Loucy (cell line): Measurements from ENCODE around the gene HOXB7.
A peak's percentile ranks its signal among the peaks of the same experiment; 100 is the strongest.

ENCODE experiments used
- H2AFZ ChIP-seq: fragments of 200-600 bp; sonication (generic); 2 replicates; pipeline ENCODE4 v1.6.0; 2016; ENCODE audit warnings: antibody characterized with exemption, mild to moderate bottlenecking, low read length, moderate library complexity
- H3F3A ChIP-seq: fragments of 200-600 bp; 2 replicates; pipeline ENCODE4 v1.6.0; 2016; ENCODE audit warnings: antibody characterized with exemption, low read depth, mild to moderate bottlenecking
- H3K27me3 ChIP-seq: fragments of 200-600 bp; sonication (generic); 2 replicates; pipeline ENCODE4 v1.6.1; 2014; ENCODE audit warnings: low read length, mild to moderate bottlenecking; ENCODE audit not compliant: insufficient read depth, poor library complexity, severe bottlenecking
- H3K36me3 ChIP-seq: fragments of 200-600 bp; sonication (generic); 2 replicates; pipeline ENCODE4 v1.6.1; 2016; ENCODE audit warnings: low read length; ENCODE audit not compliant: insufficient read depth
- H3K4me1 ChIP-seq: fragments of 200-600 bp; sonication (generic); 2 replicates; pipeline ENCODE4 v1.5.1; 2014; ENCODE audit warnings: low read length, mild to moderate bottlenecking; ENCODE audit not compliant: insufficient read depth, poor library complexity, severe bottlenecking
- H3K4me2 ChIP-seq: fragments of 200-600 bp; sonication (generic); 2 replicates; pipeline ENCODE4 v1.6.0; 2014; ENCODE audit warnings: antibody characterized with exemption, low read length, low read depth, mild to moderate bottlenecking; ENCODE audit not compliant: poor library complexity, severe bottlenecking
- H3K4me3 ChIP-seq: fragments of 200-600 bp; sonication (generic); 2 replicates; pipeline ENCODE4 v1.5.1; 2014; ENCODE audit warnings: low read length, mild to moderate bottlenecking, mixed read lengths; ENCODE audit not compliant: poor library complexity, severe bottlenecking
- H3K79me2 ChIP-seq: fragments of 200-600 bp; sonication (generic); 2 replicates; pipeline ENCODE4 v1.6.1; 2014; ENCODE audit warnings: low read length; ENCODE audit not compliant: insufficient read depth
- H3K9ac ChIP-seq: fragments of 200-600 bp; sonication (generic); 2 replicates; pipeline ENCODE4 v1.6.0; 2014; ENCODE audit warnings: mild to moderate bottlenecking, low read depth, low read length, moderate library complexity; ENCODE audit not compliant: poor library complexity, severe bottlenecking
- H3K9me2 ChIP-seq: fragments of 200-600 bp; sonication (generic); replicated peaks from 2 replicates; pipeline ENCODE4 v1.6.1; 2016; ENCODE audit warnings: low read depth, low read length, mixed read lengths
- H3K9me3 ChIP-seq: fragments of 200-600 bp; sonication (generic); 2 replicates; pipeline ENCODE4 v1.6.1; 2014; ENCODE audit warnings: mild to moderate bottlenecking, antibody characterized with exemption, low read length, low read depth; ENCODE audit not compliant: insufficient read depth
- H4K20me1 ChIP-seq: fragments of 200-600 bp; sonication (generic); 2 replicates; pipeline ENCODE4 v1.6.0; 2014; ENCODE audit warnings: antibody characterized with exemption, low read length, mild to moderate bottlenecking; ENCODE audit not compliant: insufficient read depth, poor library complexity, severe bottlenecking
- CTCF ChIP-seq: fragments of 200-600 bp; sonication (generic); conservative IDR thresholded peaks from 2 replicates; pipeline ENCODE4 v1.5.1; 2014; ENCODE audit warnings: mild to moderate bottlenecking, antibody characterized with exemption, low read length
- EZH2phosphoT487 ChIP-seq: fragments of 200-600 bp; IDR thresholded peaks from 2 replicates; pipeline ENCODE4 v1.6.1; 2018; ENCODE audit warnings: antibody characterized with exemption, mild to moderate bottlenecking, moderate library complexity, borderline replicate concordance

HOXB7 gene

GRCh38 chr17:48641541-48642058 lies 30.8 kb upstream of the HOXB7 start:
- H3K4me3 ChIP-seq = peak overlapping the region; percentile 89
- peaks cover 32% of the 10 kb centered on the region for H3K27me3 ChIP-seq
- no peak overlapping the region for H2AFZ ChIP-seq

GRCh38 chr17:48640858-48641180 lies 30.0 kb upstream of the HOXB7 start:
- peaks cover 26% of the 10 kb centered on the region for H3K27me3 ChIP-seq

More at GRCh38 chr17:48641541-48642058, 30.8 kb upstream of the HOXB7 start:
- Histone ChIP-seq H3K9me2 (no peaks in the 10 kb centered on the region), H3K4me2 (peak overlapping the region; percentile 95), H3F3A (no peaks in the 10 kb centered on the region), H3K9ac (peak overlapping the region; percentile 98), H3K4me1 (peaks cover 79% of the 10 kb centered on the region), H4K20me1 (peaks cover 49% of the 10 kb centered on the region), H3K9me3 (no peaks in the 10 kb centered on the region), H3K36me3 (no peaks in the 10 kb centered on the region), H3K79me2 (peaks cover 100% of the 10 kb centered on the region)
- peak; percentile 53 for TF ChIP-seq CTCF
- no peak for TF ChIP-seq EZH2phosphoT487

DNA sequence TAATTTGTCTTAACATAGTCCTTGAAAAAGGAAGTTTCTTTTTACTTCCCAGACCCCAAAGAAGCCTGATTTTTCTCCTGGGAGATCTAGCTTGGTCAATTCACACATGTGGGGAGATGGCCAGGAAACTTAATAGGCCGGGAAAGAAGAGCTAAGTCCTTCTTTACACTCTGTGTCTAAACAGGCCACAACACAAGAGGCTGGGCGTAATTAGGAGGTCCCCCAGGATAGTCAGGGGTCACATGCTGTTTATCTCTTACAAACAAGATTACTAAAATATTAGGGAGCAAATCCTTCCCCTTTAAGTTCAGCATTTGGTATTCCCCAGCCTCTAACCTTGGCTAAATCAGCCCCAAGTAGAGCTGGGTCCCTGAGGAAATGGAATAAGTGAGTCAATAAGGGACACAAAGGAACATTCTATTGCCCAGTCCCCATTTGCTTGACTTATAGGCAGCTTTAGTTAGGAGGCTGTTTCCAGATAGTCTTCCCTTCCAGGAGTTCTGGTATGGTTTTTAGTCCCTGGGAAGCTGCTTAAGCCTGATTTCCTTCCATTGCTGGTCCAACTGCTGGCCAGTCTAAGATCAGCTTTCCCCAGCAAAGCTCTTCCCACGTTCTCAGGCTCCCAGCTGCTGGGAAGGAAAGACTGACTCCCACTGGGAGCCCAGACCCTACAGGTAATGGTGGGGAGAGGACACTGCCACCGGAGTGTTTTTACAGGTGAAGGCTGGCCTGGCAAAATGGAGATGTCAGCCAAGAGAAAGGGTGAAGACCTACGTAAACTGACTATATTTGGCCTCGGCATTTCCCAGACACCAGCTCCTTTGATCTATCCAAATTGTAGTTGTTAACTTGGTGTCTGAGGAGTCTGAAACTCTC lies 29.4 kb upstream of the HOXB7 start:
- peak overlapping the region; percentile 89 for H3K4me3 ChIP-seq
- no peak for TF ChIP-seq CTCF
- TF ChIP-seq EZH2phosphoT487 = no peak
- peaks cover 100% of the 10 kb centered on the region for H3K79me2 ChIP-seq
- no peaks in the 10 kb centered on the region for H3K9me2 ChIP-seq
- H3K36me3 ChIP-seq = peaks cover 10% of the 10 kb centered on the region; the same call in 1 of the 2 replicates
- H3F3A ChIP-seq = no peaks in the 10 kb centered on the region
- no peak overlapping the region for H2AFZ ChIP-seq
- H3K9ac ChIP-seq = peak overlapping the region; percentile 98
- H3K4me2 ChIP-seq = peak overlapping the region; percentile 95
- peaks cover 46% of the 10 kb centered on the region for H4K20me1 ChIP-seq
- no peaks in the 10 kb centered on the region for H3K9me3 ChIP-seq
- H3K27me3 ChIP-seq = peaks cover 22% of the 10 kb centered on the region
- peaks cover 87% of the 10 kb centered on the region for H3K4me1 ChIP-seq

More at GRCh38 chr17:48640858-48641180, 30.0 kb upstream of the HOXB7 start:
- Histone ChIP-seq H3K4me3 (peak overlapping the region; percentile 89), H2AFZ (no peak overlapping the region), H3K4me1 (peaks cover 85% of the 10 kb centered on the region), H3F3A (no peaks in the 10 kb centered on the region), H3K36me3 (peaks cover 5% of the 10 kb centered on the region; the same call in 1 of the 2 replicates), H3K9me3 (no peaks in the 10 kb centered on the region), H3K4me2 (peak overlapping the region; percentile 95), H3K79me2 (peaks cover 100% of the 10 kb centered on the region), H3K9me2 (no peaks in the 10 kb centered on the region), H3K9ac (peak overlapping the region; percentile 98), H4K20me1 (peaks cover 52% of the 10 kb centered on the region)
- TF ChIP-seq EZH2phosphoT487 (no peak), CTCF (no peak)
